ENCODE data around the gene IL2RA. TPM values are rescaled to one million over a fixed set of nuclear protein-coding genes. Genes with fewer than 3 reads are reported as not detected.

Gene IL2RA
- total RNA-seq, 2 donors from 2014 or later, result not detected

GRCh38 chr10:6010569-6010968 is 51.6 kb downstream of the IL2RA start:
- DNase-seq, result no peak
- H3K36me3 ChIP-seq (ENCODE audit: control insufficient read depth, insufficient read depth, low read length), result no peaks in the 10 kb centered on the region
- no peak overlapping the region for H3K4me3 ChIP-seq (ENCODE audit: low read length)
- H3K27me3 Mint-ChIP-seq (ENCODE audit: insufficient read depth), result no peaks in the 10 kb centered on the region
- TF ChIP-seq CTCF (conservative IDR thresholded peaks at IDR 0.05), result no peak
- no peak overlapping the region for H3K27ac ChIP-seq (ENCODE audit: low read depth, low read length)
- no peaks in the 10 kb centered on the region for H3K4me1 Mint-ChIP-seq
- H3K9me3 ChIP-seq (ENCODE audit: control insufficient read depth, low read length), result peaks cover 5% of the 10 kb centered on the region
- no peaks in the 10 kb centered on the region for H3K27me3 ChIP-seq (ENCODE audit: control insufficient read depth, insufficient read depth, low read length, poor library complexity, severe bottlenecking)
- WGBS, 2 experiments (ENCODE audit: insufficient coverage in 1 of 2, insufficient read length in 1 of 2), result 100% methylated on average over 1 of the region's 3 CpGs; no CpG with 5 or more reads in 1 of the 2 experiments
- H3K36me3 Mint-ChIP-seq (ENCODE audit: low read depth), result no peaks in the 10 kb centered on the region
- peaks cover 4% of the 10 kb centered on the region for H3K9me3 Mint-ChIP-seq
- no peak overlapping the region for H3K9ac ChIP-seq (ENCODE audit: extremely low read depth, low read length, poor library complexity, severe bottlenecking)
- H3K27ac Mint-ChIP-seq, result no peak overlapping the region
- no peak overlapping the region for H3K4me3 Mint-ChIP-seq
- H3K4me1 ChIP-seq (ENCODE audit: control insufficient read depth, insufficient read depth, low read length), result no peaks in the 10 kb centered on the region

GRCh38 chr10:6009961-6010360 is 52.2 kb downstream of the IL2RA start:
- no peak for DNase-seq
- Histone ChIP-seq H3K4me3 (ENCODE audit: low read length) (no peak overlapping the region), H3K4me1 (ENCODE audit: control insufficient read depth, insufficient read depth, low read length) (no peaks in the 10 kb centered on the region), H3K9me3 (ENCODE audit: control insufficient read depth, low read length) (peaks cover 5% of the 10 kb centered on the region), H3K27me3 (ENCODE audit: control insufficient read depth, insufficient read depth, low read length, poor library complexity, severe bottlenecking) (no peaks in the 10 kb centered on the region), H3K36me3 (ENCODE audit: control insufficient read depth, insufficient read depth, low read length) (no peaks in the 10 kb centered on the region), H3K9ac (ENCODE audit: extremely low read depth, low read length, poor library complexity, severe bottlenecking) (no peak overlapping the region), H3K27ac (ENCODE audit: low read depth, low read length) (no peak overlapping the region)
- H3K36me3 Mint-ChIP-seq (ENCODE audit: low read depth), result no peaks in the 10 kb centered on the region
- WGBS, 2 experiments (ENCODE audit: insufficient coverage in 1 of 2, insufficient read length in 1 of 2), result 91 to 94% methylated on average over 2 to 4 of the region's 4 CpGs
- H3K27me3 Mint-ChIP-seq (ENCODE audit: insufficient read depth), result no peaks in the 10 kb centered on the region
- H3K4me3 Mint-ChIP-seq, result no peak overlapping the region
- H3K9me3 Mint-ChIP-seq, result peaks cover 4% of the 10 kb centered on the region
- no peak overlapping the region for H3K27ac Mint-ChIP-seq
- H3K4me1 Mint-ChIP-seq, result no peaks in the 10 kb centered on the region
- no peak for TF ChIP-seq CTCF (conservative IDR thresholded peaks at IDR 0.05)

GRCh38 chr10:6009150-6009549 is 53.0 kb downstream of the IL2RA start:
- H3K4me3 ChIP-seq (ENCODE audit: low read length), result no peak overlapping the region
- H3K9ac ChIP-seq (ENCODE audit: extremely low read depth, low read length, poor library complexity, severe bottlenecking), result no peak overlapping the region
- Mint-ChIP-seq H3K36me3 (ENCODE audit: low read depth) (no peaks in the 10 kb centered on the region), H3K27ac (no peak overlapping the region), H3K4me1 (no peaks in the 10 kb centered on the region), H3K9me3 (peaks cover 4% of the 10 kb centered on the region), H3K27me3 (ENCODE audit: insufficient read depth) (no peaks in the 10 kb centered on the region), H3K4me3 (no peak overlapping the region)
- no peak for DNase-seq
- 85 to 92% methylated on average over 2 of the region's 2 CpGs for WGBS, 2 experiments (ENCODE audit: insufficient coverage in 1 of 2, insufficient read length in 1 of 2)
- H3K27me3 ChIP-seq (ENCODE audit: control insufficient read depth, insufficient read depth, low read length, poor library complexity, severe bottlenecking), result no peaks in the 10 kb centered on the region
- peaks cover 5% of the 10 kb centered on the region for H3K9me3 ChIP-seq (ENCODE audit: control insufficient read depth, low read length)
- TF ChIP-seq CTCF (conservative IDR thresholded peaks at IDR 0.05), result no peak
- H3K27ac ChIP-seq (ENCODE audit: low read depth, low read length), result no peak overlapping the region
- no peaks in the 10 kb centered on the region for H3K4me1 ChIP-seq (ENCODE audit: control insufficient read depth, insufficient read depth, low read length)
- H3K36me3 ChIP-seq (ENCODE audit: control insufficient read depth, insufficient read depth, low read length), result no peaks in the 10 kb centered on the region

Measured in endodermal cell (in vitro differentiated cells).